IMR-90 (cell line): ENCODE measurements around the gene ECSCR. TPM values are rescaled to one million over a fixed set of nuclear protein-coding genes. Genes with fewer than 3 reads are reported as not detected.

ENCODE experiments used
- ATAC-seq: fragments of 200-7000 bp; cut with Tn5 transposase; 2 replicates; pipeline ENCODE4 v1.9.1; 2020; ENCODE audit warnings: low read depth, mild to moderate bottlenecking, moderate library complexity
- BruUV-seq: library from RNA; stranded (reverse); fragments of 400-500 nt; replicated peaks from 2 replicates; lab custom pipeline; 2021; lab: Mats Ljungman, UMichigan
- CTCF ChIA-PET: fragments of 300-600 bp; formaldehyde crosslinking; extraction: SDS; loops from one replicate; lab custom pipeline; 2021; ENCODE audit warnings: antibody characterized with exemption; lab: Yijun Ruan, JAX
- POLR2A ChIA-PET: fragments of 300-600 bp; sonication (Branson Sonifier 250); formaldehyde crosslinking; loops from one replicate; lab custom pipeline; 2022; ENCODE audit warnings: antibody characterized with exemption; ENCODE audit not compliant: unreplicated experiment; lab: Charles Lee
- DNase-seq: peaks from one replicate; pipeline ENCODE4 v3.0.0; 2013
- H2AFZ ChIP-seq: replicated peaks from 2 replicates; pipeline ENCODE3; 2013; ENCODE audit warnings: low read length, mild to moderate bottlenecking; ENCODE audit not compliant: poor library complexity
- H2AK5ac ChIP-seq: 2 replicates; pipeline ENCODE4 v1.6.1; 2013; ENCODE audit warnings: low read depth, low read length, inconsistent platforms
- H2AK9ac ChIP-seq: replicated peaks from 2 replicates; pipeline ENCODE3; 2013; ENCODE audit warnings: mild to moderate bottlenecking, low read depth, low read length, moderate library complexity; ENCODE audit not compliant: poor library complexity
- H2BK120ac ChIP-seq: 2 replicates; pipeline ENCODE4 v1.6.1; 2013; ENCODE audit warnings: low read depth, low read length, inconsistent platforms
- H2BK15ac ChIP-seq: 3 replicates; pipeline ENCODE4 v1.6.1; 2013; ENCODE audit warnings: low read depth, low read length, inconsistent platforms
- H2BK20ac ChIP-seq: 2 replicates; pipeline ENCODE4 v1.6.1; 2013; ENCODE audit warnings: low read depth, mild to moderate bottlenecking, inconsistent platforms, low read length, moderate library complexity
- H2BK5ac ChIP-seq: 2 replicates; pipeline ENCODE4 v1.6.1; 2013; ENCODE audit warnings: mild to moderate bottlenecking, low read depth, low read length, inconsistent platforms; ENCODE audit not compliant: poor library complexity, severe bottlenecking
- H3K14ac ChIP-seq: replicated peaks from 2 replicates; pipeline ENCODE4 v1.6.1; 2013; ENCODE audit warnings: low read depth, low read length, inconsistent platforms
- H3K18ac ChIP-seq: 2 replicates; pipeline ENCODE4 v1.6.1; 2013; ENCODE audit warnings: low read depth, low read length, control low read depth
- H3K23ac ChIP-seq: 2 replicates; pipeline ENCODE4 v1.6.1; 2013; ENCODE audit warnings: low read depth, low read length, inconsistent platforms
- H3K27ac ChIP-seq: 2 replicates; pipeline ENCODE4 v1.5.1; 2013; ENCODE audit warnings: mild to moderate bottlenecking, control low read depth, low read length; ENCODE audit not compliant: insufficient read depth
- H3K27me3 ChIP-seq: 2 replicates; pipeline ENCODE4 v1.6.1; 2013; ENCODE audit warnings: low read length; ENCODE audit not compliant: control insufficient read depth, insufficient read depth
- H3K36me3 ChIP-seq: 2 replicates; pipeline ENCODE4 v1.6.1; 2013; ENCODE audit warnings: low read length, mixed read lengths; ENCODE audit not compliant: control insufficient read depth, insufficient read depth
- H3K4ac ChIP-seq: 2 replicates; pipeline ENCODE4 v1.6.1; 2013; ENCODE audit warnings: low read depth, low read length, inconsistent platforms
- H3K4me1 ChIP-seq: 2 replicates; pipeline ENCODE4 v1.6.1; 2013; ENCODE audit warnings: low read length, mixed read lengths; ENCODE audit not compliant: control insufficient read depth, insufficient read depth
- H3K4me2 ChIP-seq: 2 replicates; pipeline ENCODE4 v1.6.1; 2013; ENCODE audit warnings: low read depth, mild to moderate bottlenecking, control low read depth, low read length, moderate library complexity
- H3K4me3 ChIP-seq: 2 replicates; pipeline ENCODE4 v1.5.1; 2013; ENCODE audit warnings: low read depth, mild to moderate bottlenecking, control low read depth, low read length, moderate library complexity; ENCODE audit not compliant: insufficient read depth
- H3K56ac ChIP-seq: 2 replicates; pipeline ENCODE4 v1.6.1; 2013; ENCODE audit warnings: low read length, inconsistent platforms; ENCODE audit not compliant: insufficient read depth; ENCODE audit errors: extremely low read depth
- H3K79me1 ChIP-seq, 2 experiments: 2 replicates each; pipeline ENCODE4 v1.6.1; 2013; ENCODE audit warnings: low read length in 2 of 2, inconsistent platforms in 1 of 2, low read depth in 1 of 2
- H3K9ac ChIP-seq: 2 replicates; pipeline ENCODE4 v1.6.1; 2013; ENCODE audit warnings: low read depth, low read length, control low read depth
- H3K9me1 ChIP-seq: 2 replicates; pipeline ENCODE4 v1.6.1; 2013; ENCODE audit warnings: low read length, inconsistent platforms; ENCODE audit not compliant: insufficient read depth
- H3K9me3 ChIP-seq: 2 replicates; pipeline ENCODE4 v1.6.1; 2013; ENCODE audit warnings: low read length; ENCODE audit not compliant: control insufficient read depth, insufficient read depth
- H4K20me1 ChIP-seq: 2 replicates; pipeline ENCODE4 v1.6.1; 2013; ENCODE audit warnings: low read length, inconsistent platforms; ENCODE audit not compliant: insufficient read depth
- H4K5ac ChIP-seq: 2 replicates; pipeline ENCODE4 v1.6.1; 2013; ENCODE audit warnings: mild to moderate bottlenecking, low read depth, low read length, control low read depth
- H4K8ac ChIP-seq, 2 experiments: 2 replicates each; pipeline ENCODE4 v1.6.1; 2013; ENCODE audit warnings: low read depth in 2 of 2, low read length in 2 of 2, control low read depth in 1 of 2, inconsistent platforms in 1 of 2
- H4K91ac ChIP-seq: 2 replicates; pipeline ENCODE4 v1.6.1; 2013; ENCODE audit warnings: low read depth, low read length, inconsistent platforms; ENCODE audit not compliant: insufficient read depth
- BHLHE40 ChIP-seq: fragments of 150-350 bp; IDR thresholded peaks from 2 replicates; pipeline ENCODE4 v1.6.1; 2016; ENCODE audit warnings: mild to moderate bottlenecking, low read depth, low read length
- CEBPB ChIP-seq: IDR thresholded peaks from 2 replicates; pipeline ENCODE4 v1.6.1; 2012; ENCODE audit warnings: low read depth, low read length, improper control_type of control experiment
- CHD1 ChIP-seq: IDR thresholded peaks from 2 replicates; pipeline ENCODE4 v1.6.1; 2012; ENCODE audit warnings: low read depth, low read length, improper control_type of control experiment
- FOS ChIP-seq: fragments of 150-350 bp; IDR thresholded peaks from 2 replicates; pipeline ENCODE4 v1.6.1; 2016; ENCODE audit warnings: low read depth, low read length
- MAFK ChIP-seq: IDR thresholded peaks from 2 replicates; pipeline ENCODE4 v1.6.1; 2012; ENCODE audit warnings: low read depth, low read length, improper control_type of control experiment
- MAZ ChIP-seq: IDR thresholded peaks from 2 replicates; pipeline ENCODE4 v1.6.1; 2012; ENCODE audit warnings: low read depth, mild to moderate bottlenecking, low read length, improper control_type of control experiment, moderate library complexity, borderline replicate concordance
- MXI1 ChIP-seq: IDR thresholded peaks from 2 replicates; pipeline ENCODE4 v1.6.1; 2012; ENCODE audit warnings: low read depth, mild to moderate bottlenecking, low read length, moderate library complexity, borderline replicate concordance
- NFE2L2 ChIP-seq: fragments of 150-350 bp; IDR thresholded peaks from 2 replicates; pipeline ENCODE4 v1.6.1; 2016; ENCODE audit warnings: low read depth, mild to moderate bottlenecking, low read length
- RAD21 ChIP-seq: IDR thresholded peaks from 2 replicates; pipeline ENCODE4 v1.6.1; 2012; ENCODE audit warnings: low read length, improper control_type of control experiment
- RCOR1 ChIP-seq: IDR thresholded peaks from 2 replicates; pipeline ENCODE4 v1.6.1; 2012; ENCODE audit warnings: mild to moderate bottlenecking, low read length, improper control_type of control experiment; ENCODE audit not compliant: insufficient replicate concordance
- RFX5 ChIP-seq: IDR thresholded peaks from 2 replicates; pipeline ENCODE4 v1.8.0; 2012; ENCODE audit warnings: low read depth, mild to moderate bottlenecking, low read length, moderate library complexity
- SMC3 ChIP-seq: fragments of 150-350 bp; IDR thresholded peaks from 2 replicates; pipeline ENCODE4 v1.6.1; 2016; ENCODE audit warnings: low read depth, mild to moderate bottlenecking, antibody characterized with exemption, low read length, moderate library complexity
- USF2 ChIP-seq: fragments of 150-350 bp; IDR thresholded peaks from 2 replicates; pipeline ENCODE4 v1.6.1; 2017; ENCODE audit warnings: mild to moderate bottlenecking, antibody characterized with exemption, low read length, low read depth
- WGBS, 2 experiments: methylation state at CpG; one replicate each; pipeline versions ENCODE4 v1.1.5 to v1.1.7; 2013; ENCODE audit warnings: missing lambda C conversion rate in 2 of 2; ENCODE audit not compliant: insufficient read length in 1 of 2; ENCODE audit errors: extremely low coverage in 2 of 2; 5-methylcytosine and 5-hydroxymethylcytosine counted together
- dilution Hi-C: fragments of 300-500 bp; cut with HindIII; formaldehyde crosslinking; loops from one replicate; pipeline ENCODE4 v1.14.3; 2018; ENCODE audit warnings: low sequenced_read_pairs; ENCODE audit not compliant: unreplicated experiment
- in situ Hi-C: fragments of 300-500 bp; cut with MboI; formaldehyde crosslinking; loops from 3 replicates; pipeline ENCODE4 v1.14.3; 2019; ENCODE audit warnings: low sequenced_read_pairs, inconsistent platforms, mixed read lengths
- intact Hi-C: fragments of 100-400 bp; cut with micrococcal nuclease; formaldehyde crosslinking; loops from 2 replicates; pipeline ENCODE4 v1.10.0; 2022
- polyA plus RNA-seq, 3 experiments: library from polyadenylated mRNA; depleted of rRNA; stranded (reverse); fragments of >200 nt; gene quantifications; 2 replicates each; pipeline ENCODE4 v1.2.3, GENCODE V29; 2012; ENCODE audit warnings: low replicate concordance in 1 of 3
- total RNA-seq: library from RNA; depleted of rRNA; stranded (reverse); fragments of >200 nt; gene quantifications from 2 replicates; pipeline ENCODE4 v1.2.3, GENCODE V29; 2012
- TF ChIP-seq, protein P1 (sequence below): fragments of 150-350 bp; IDR thresholded peaks from 2 replicates; pipeline ENCODE4 v1.6.1; 2016; ENCODE audit warnings: low read depth, mild to moderate bottlenecking, low read length, moderate library complexity, borderline replicate concordance

The ECSCR gene
- total and polyA plus RNA-seq, 2 of the 4 experiments (the other 2 are of a cell fraction) = 3.6 to 3.9 TPM

- H3K56ac ChIP-seq = peak overlapping the region; percentile 62
- no peaks in the 10 kb centered on the region for H3K27me3 ChIP-seq
- peak overlapping the region; percentile 88; the same call in 1 of the 2 replicates for H2AK5ac ChIP-seq
- no peak overlapping the region for H3K4me2 ChIP-seq
- intact Hi-C loops = no loop called here
- peak overlapping the region; percentile 93 for H2BK5ac ChIP-seq
- H4K5ac ChIP-seq = peak overlapping the region; percentile 52
- no peak overlapping the region for H2AFZ ChIP-seq
- BruUV-seq = no TSS peak
- POLR2A ChIA-PET = interaction anchor here (1.4 kb wide), 1 partner anchor 18 kb away, joined by 3 read pairs; no protein-coding TSS in a partner anchor
- peak overlapping the region; percentile 83 for H3K27ac ChIP-seq
- peaks cover 18% of the 10 kb centered on the region for H3K9me1 ChIP-seq
- peak overlapping the region; percentile 79 for H2BK15ac ChIP-seq
- CTCF ChIA-PET = interaction anchor here (1.5 kb wide), 1 partner anchor 22 kb away, joined by 3 read pairs; no protein-coding TSS in a partner anchor
- H3K23ac ChIP-seq = peak overlapping the region; percentile 94; the same call in 1 of the 2 replicates
- no peak overlapping the region for H3K9ac ChIP-seq
- H2BK20ac ChIP-seq = peak overlapping the region; percentile 96
- no peaks in the 10 kb centered on the region for H4K20me1 ChIP-seq
- H4K8ac ChIP-seq = peak overlapping the region; percentile 66 to 91
- H4K91ac ChIP-seq = peak overlapping the region; percentile 73; the same call in 1 of the 2 replicates
- H3K4ac ChIP-seq = peak overlapping the region; percentile 98
- H3K79me1 ChIP-seq = no peaks in the 10 kb centered on the region
- DNase-seq (peak; percentile 89), ATAC-seq (peak; percentile 75)
- peak overlapping the region; percentile 96 for H3K14ac ChIP-seq
- no peak overlapping the region for H2AK9ac ChIP-seq
- H3K18ac ChIP-seq = peak overlapping the region; percentile 70; the same call in 1 of the 2 replicates
- no CpG with 5 or more reads among the region's 3 CpGs for WGBS, 2 experiments
- no peak overlapping the region for H3K4me3 ChIP-seq
- in situ Hi-C loops = no loop called here
- peaks cover 19% of the 10 kb centered on the region for H3K4me1 ChIP-seq
- H3K9me3 ChIP-seq = no peaks in the 10 kb centered on the region
- dilution Hi-C loops = no loop called here
- H3K36me3 ChIP-seq = no peaks in the 10 kb centered on the region
- H2BK120ac ChIP-seq = peak overlapping the region; percentile 98
- TF ChIP-seq RFX5 (no peak), RAD21 (no peak), MXI1 (no peak), BHLHE40 (peak; percentile 38; the same call in 1 of the 2 replicates), CHD1 (no peak), MAFK (no peak), NFE2L2 (no peak), USF2 (no peak), FOS (peak; percentile 88), CEBPB (peak; percentile 59; the same call in 1 of the 2 replicates), MAZ (no peak), SMC3 (no peak), RCOR1 (no peak)
- TF ChIP-seq, protein P1, sequence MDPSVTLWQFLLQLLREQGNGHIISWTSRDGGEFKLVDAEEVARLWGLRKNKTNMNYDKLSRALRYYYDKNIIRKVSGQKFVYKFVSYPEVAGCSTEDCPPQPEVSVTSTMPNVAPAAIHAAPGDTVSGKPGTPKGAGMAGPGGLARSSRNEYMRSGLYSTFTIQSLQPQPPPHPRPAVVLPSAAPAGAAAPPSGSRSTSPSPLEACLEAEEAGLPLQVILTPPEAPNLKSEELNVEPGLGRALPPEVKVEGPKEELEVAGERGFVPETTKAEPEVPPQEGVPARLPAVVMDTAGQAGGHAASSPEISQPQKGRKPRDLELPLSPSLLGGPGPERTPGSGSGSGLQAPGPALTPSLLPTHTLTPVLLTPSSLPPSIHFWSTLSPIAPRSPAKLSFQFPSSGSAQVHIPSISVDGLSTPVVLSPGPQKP = no peak
Measured at GRCh38 chr5:139495638-139496435, 33.3 kb upstream of the ECSCR start.
